ENCODE data around the gene ADD1. TPM values are rescaled to one million over a fixed set of nuclear protein-coding genes. Genes with fewer than 3 reads are reported as not detected.

Gene ADD1
- total and polyA plus RNA-seq, 9 donors = 165 to 216 (median 177) TPM

GRCh38 chr4:2927016-2927695 is 83.5 kb downstream of the ADD1 start:
- 91% methylated on average over 13 of the region's 18 CpGs for whole genome bisulfite sequencing (ENCODE audit: insufficient coverage)
- Histone ChIP-seq H3K27ac (ENCODE audit: low read length) (no peak overlapping the region), H3K4me1 (ENCODE audit: control insufficient read depth, insufficient read depth, low read length) (peaks cover 9% of the 10 kb centered on the region), H3K9me3 (replicated peaks; ENCODE audit: control insufficient read depth, low read depth, low read length) (no peaks in the 10 kb centered on the region), H3K4me3 (ENCODE audit: low read length) (no peak overlapping the region), H3K27me3 (ENCODE audit: control insufficient read depth, insufficient read depth, low read length) (no peaks in the 10 kb centered on the region), H3K36me3 (ENCODE audit: control insufficient read depth, insufficient read depth, low read length) (peaks cover 88% of the 10 kb centered on the region)
- DNase-seq = no peak

GRCh38 chr4:2927696-2928075 is 84.0 kb downstream of the ADD1 start:
- no peak for DNase-seq
- Histone ChIP-seq H3K27ac (ENCODE audit: low read length) (no peak overlapping the region), H3K4me3 (ENCODE audit: low read length) (no peak overlapping the region), H3K27me3 (ENCODE audit: control insufficient read depth, insufficient read depth, low read length) (no peaks in the 10 kb centered on the region), H3K36me3 (ENCODE audit: control insufficient read depth, insufficient read depth, low read length) (peaks cover 87% of the 10 kb centered on the region), H3K4me1 (ENCODE audit: control insufficient read depth, insufficient read depth, low read length) (peaks cover 11% of the 10 kb centered on the region), H3K9me3 (replicated peaks; ENCODE audit: control insufficient read depth, low read depth, low read length) (no peaks in the 10 kb centered on the region)
- WGBS (ENCODE audit: insufficient coverage) = 93% methylated on average over 6 of the region's 12 CpGs

GRCh38 chr4:2928242-2929176 is 84.9 kb downstream of the ADD1 start:
- no peaks in the 10 kb centered on the region for H3K9me3 ChIP-seq (replicated peaks; ENCODE audit: control insufficient read depth, low read depth, low read length)
- DNase-seq = no peak
- 86% methylated on average over 25 of the region's 32 CpGs for WGBS (ENCODE audit: insufficient coverage)
- peaks cover 18% of the 10 kb centered on the region for H3K4me1 ChIP-seq (ENCODE audit: control insufficient read depth, insufficient read depth, low read length)
- no peak overlapping the region for H3K4me3 ChIP-seq (ENCODE audit: low read length)
- H3K36me3 ChIP-seq (ENCODE audit: control insufficient read depth, insufficient read depth, low read length) = peaks cover 82% of the 10 kb centered on the region
- no peak overlapping the region for H3K27ac ChIP-seq (ENCODE audit: low read length)
- no peaks in the 10 kb centered on the region for H3K27me3 ChIP-seq (ENCODE audit: control insufficient read depth, insufficient read depth, low read length)

GRCh38 chr4:2929469-2929868 is 85.8 kb downstream of the ADD1 start:
- H3K36me3 ChIP-seq (ENCODE audit: control insufficient read depth, insufficient read depth, low read length) = peaks cover 74% of the 10 kb centered on the region
- no peaks in the 10 kb centered on the region for H3K27me3 ChIP-seq (ENCODE audit: control insufficient read depth, insufficient read depth, low read length)
- H3K9me3 ChIP-seq (replicated peaks; ENCODE audit: control insufficient read depth, low read depth, low read length) = no peaks in the 10 kb centered on the region
- peaks cover 23% of the 10 kb centered on the region for H3K4me1 ChIP-seq (ENCODE audit: control insufficient read depth, insufficient read depth, low read length)
- H3K4me3 ChIP-seq (ENCODE audit: low read length) = no peak overlapping the region
- 80% methylated on average over 14 of the region's 16 CpGs for WGBS (ENCODE audit: insufficient coverage)
- no peak overlapping the region for H3K27ac ChIP-seq (ENCODE audit: low read length)
- no peak for DNase-seq

GRCh38 chr4:2930135-2930757 is 86.6 kb downstream of the ADD1 start:
- no peak for DNase-seq
- Histone ChIP-seq H3K9me3 (replicated peaks; ENCODE audit: control insufficient read depth, low read depth, low read length) (no peaks in the 10 kb centered on the region), H3K27me3 (ENCODE audit: control insufficient read depth, insufficient read depth, low read length) (no peaks in the 10 kb centered on the region), H3K36me3 (ENCODE audit: control insufficient read depth, insufficient read depth, low read length) (peaks cover 66% of the 10 kb centered on the region), H3K27ac (ENCODE audit: low read length) (no peak overlapping the region), H3K4me1 (ENCODE audit: control insufficient read depth, insufficient read depth, low read length) (peaks cover 25% of the 10 kb centered on the region), H3K4me3 (ENCODE audit: low read length) (no peak overlapping the region)
- WGBS (ENCODE audit: insufficient coverage) = 84% methylated on average over 10 of the region's 12 CpGs

GRCh38 chr4:2930758-2931511 is 87.3 kb downstream of the ADD1 start:
- no peaks in the 10 kb centered on the region for H3K9me3 ChIP-seq (replicated peaks; ENCODE audit: control insufficient read depth, low read depth, low read length)
- H3K36me3 ChIP-seq (ENCODE audit: control insufficient read depth, insufficient read depth, low read length) = peaks cover 61% of the 10 kb centered on the region
- H3K4me3 ChIP-seq (ENCODE audit: low read length) = no peak overlapping the region
- peaks cover 32% of the 10 kb centered on the region for H3K4me1 ChIP-seq (ENCODE audit: control insufficient read depth, insufficient read depth, low read length)
- H3K27ac ChIP-seq (ENCODE audit: low read length) = no peak overlapping the region
- whole genome bisulfite sequencing (ENCODE audit: insufficient coverage) = 76% methylated on average over 34 of the region's 34 CpGs
- H3K27me3 ChIP-seq (ENCODE audit: control insufficient read depth, insufficient read depth, low read length) = no peaks in the 10 kb centered on the region
- DNase-seq = no peak

GRCh38 chr4:2931512-2932301 is 88.1 kb downstream of the ADD1 start:
- Histone ChIP-seq H3K36me3 (ENCODE audit: control insufficient read depth, insufficient read depth, low read length) (peaks cover 59% of the 10 kb centered on the region), H3K27ac (ENCODE audit: low read length) (peak overlapping the region; percentile 29), H3K4me1 (ENCODE audit: control insufficient read depth, insufficient read depth, low read length) (peaks cover 40% of the 10 kb centered on the region)

GRCh38 chr4:2932321-2932950 is 88.8 kb downstream of the ADD1 start:
- 72% methylated on average over 17 of the region's 18 CpGs for WGBS (ENCODE audit: insufficient coverage)
- peaks cover 45% of the 10 kb centered on the region for H3K4me1 ChIP-seq (ENCODE audit: control insufficient read depth, insufficient read depth, low read length)
- no peak for DNase-seq
- peaks cover 59% of the 10 kb centered on the region for H3K36me3 ChIP-seq (ENCODE audit: control insufficient read depth, insufficient read depth, low read length)
- H3K27ac ChIP-seq (ENCODE audit: low read length) = no peak overlapping the region
- no peaks in the 10 kb centered on the region for H3K9me3 ChIP-seq (replicated peaks; ENCODE audit: control insufficient read depth, low read depth, low read length)
- H3K4me3 ChIP-seq (ENCODE audit: low read length) = no peak overlapping the region
- no peaks in the 10 kb centered on the region for H3K27me3 ChIP-seq (ENCODE audit: control insufficient read depth, insufficient read depth, low read length)

More at GRCh38 chr4:2931512-2932301, 88.1 kb downstream of the ADD1 start:
- Histone ChIP-seq H3K27me3 (ENCODE audit: control insufficient read depth, insufficient read depth, low read length) (no peaks in the 10 kb centered on the region), H3K9me3 (replicated peaks; ENCODE audit: control insufficient read depth, low read depth, low read length) (no peaks in the 10 kb centered on the region), H3K4me3 (ENCODE audit: low read length) (no peak overlapping the region)
- WGBS (ENCODE audit: insufficient coverage) = 70% methylated on average over 37 of the region's 38 CpGs
- peak; percentile 62 for DNase-seq

Data from muscle of leg (tissue), 11 donors.